HG03045 (cell line): Measurements from ENCODE around the gene CTRB2.
"Not testable (repeated sequence)": the region's sequence is repeated elsewhere in the genome, so short reads cannot be mapped to it uniquely, and the experiment has no call there.

ENCODE experiments used
- ATAC-seq: cut with Tn5 transposase; IDR thresholded peaks from one replicate; pipeline ENCODE4 v1.9.1; 2021; ENCODE audit warnings: mild to moderate bottlenecking, moderate library complexity; ENCODE audit not compliant: unreplicated experiment

CTRB2 gene

DNA sequence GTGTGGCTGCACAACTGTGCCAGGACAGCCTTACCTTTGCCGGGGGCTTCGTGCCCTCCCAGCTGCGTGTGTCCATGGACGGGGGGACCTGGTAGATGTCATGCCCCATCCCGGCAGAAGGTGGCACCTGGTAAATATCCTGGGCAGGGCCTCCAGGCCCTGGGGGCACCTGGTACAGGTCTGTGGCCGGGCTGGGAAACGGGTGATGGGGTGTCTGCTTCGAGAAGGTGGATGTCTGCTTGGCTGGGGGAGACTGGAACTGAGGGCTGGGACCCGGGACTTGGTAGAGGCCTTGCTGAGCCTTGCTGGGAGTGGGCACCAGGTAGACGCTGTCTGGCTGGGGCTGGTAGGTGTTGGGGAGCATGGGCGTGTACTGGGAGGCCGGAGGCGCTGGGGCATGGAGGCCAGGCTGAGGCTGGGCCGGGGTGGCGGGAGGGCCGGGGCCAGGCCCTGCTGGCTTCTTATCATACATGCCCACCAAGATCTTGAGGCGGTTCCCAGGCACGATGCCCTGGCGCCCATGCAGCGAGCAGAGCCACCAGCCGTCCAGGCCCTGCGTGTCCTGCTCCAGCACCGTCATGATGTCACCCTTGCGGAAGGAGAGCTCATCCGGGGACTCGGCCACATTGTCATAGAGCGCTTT lies 35.6 kb upstream of the CTRB2 start:
- ATAC-seq = not testable (repeated sequence)

DNA sequence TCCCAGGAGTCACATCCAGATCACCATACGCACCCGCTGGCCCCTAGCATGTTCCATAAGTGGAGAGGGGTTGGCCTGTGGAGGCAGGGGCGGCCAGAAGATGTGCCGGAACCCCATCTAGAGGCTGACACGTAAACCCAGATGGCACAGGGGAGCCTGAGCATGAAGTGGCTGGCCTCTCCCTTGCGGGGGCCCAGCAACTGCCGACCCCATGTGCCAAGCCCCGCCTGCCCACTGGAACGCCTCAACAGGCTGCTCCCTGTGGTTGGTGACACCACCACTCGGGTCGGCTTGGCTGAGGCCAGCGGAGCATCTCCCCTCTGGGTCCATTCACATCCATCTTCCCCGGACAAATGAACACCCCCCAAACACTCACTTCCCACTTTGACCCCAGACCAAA lies 35.0 kb upstream of the CTRB2 start:
- no peak for ATAC-seq

DNA sequence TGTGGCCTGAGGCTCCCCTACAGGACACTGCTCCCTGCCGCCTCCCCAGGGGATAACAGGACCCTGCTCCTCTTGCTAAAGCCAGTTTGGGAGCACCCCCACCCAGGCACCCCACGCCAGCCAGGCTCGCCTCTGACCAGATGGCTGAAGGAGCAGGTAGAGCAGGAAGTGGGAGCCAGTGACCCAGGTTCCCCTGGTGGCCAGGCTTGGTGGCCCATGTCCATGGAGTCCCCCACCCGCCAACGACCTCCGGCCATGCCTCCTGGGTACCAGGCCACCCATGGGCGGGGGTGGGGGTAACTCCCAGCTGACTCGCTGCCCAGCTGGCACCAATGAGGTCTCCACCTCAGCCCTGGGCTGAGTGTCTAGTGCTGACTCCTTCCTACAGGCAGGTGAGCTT lies 34.5 kb upstream of the CTRB2 start:
- ATAC-seq = no peak

DNA sequence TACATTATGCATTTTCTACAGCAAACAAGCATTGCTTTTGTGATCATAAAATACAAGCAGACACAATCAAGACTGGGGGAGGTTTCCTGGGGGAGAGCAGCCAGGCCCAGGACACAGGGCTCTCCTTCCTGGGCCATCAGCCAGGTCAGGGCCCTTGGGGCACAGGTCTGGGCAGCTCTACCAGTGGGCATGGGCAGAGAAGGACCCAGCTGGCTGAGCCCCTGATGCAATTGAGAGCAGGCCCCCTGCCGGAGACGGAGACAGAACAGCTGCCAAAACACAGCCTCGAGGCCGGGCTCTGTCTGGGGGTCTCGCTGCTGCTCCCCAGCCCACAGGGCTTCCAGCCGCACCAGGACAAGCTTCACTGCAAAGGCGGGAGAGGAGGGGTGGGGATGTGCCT lies 33.7 kb upstream of the CTRB2 start:
- ATAC-seq = not testable (repeated sequence)

DNA sequence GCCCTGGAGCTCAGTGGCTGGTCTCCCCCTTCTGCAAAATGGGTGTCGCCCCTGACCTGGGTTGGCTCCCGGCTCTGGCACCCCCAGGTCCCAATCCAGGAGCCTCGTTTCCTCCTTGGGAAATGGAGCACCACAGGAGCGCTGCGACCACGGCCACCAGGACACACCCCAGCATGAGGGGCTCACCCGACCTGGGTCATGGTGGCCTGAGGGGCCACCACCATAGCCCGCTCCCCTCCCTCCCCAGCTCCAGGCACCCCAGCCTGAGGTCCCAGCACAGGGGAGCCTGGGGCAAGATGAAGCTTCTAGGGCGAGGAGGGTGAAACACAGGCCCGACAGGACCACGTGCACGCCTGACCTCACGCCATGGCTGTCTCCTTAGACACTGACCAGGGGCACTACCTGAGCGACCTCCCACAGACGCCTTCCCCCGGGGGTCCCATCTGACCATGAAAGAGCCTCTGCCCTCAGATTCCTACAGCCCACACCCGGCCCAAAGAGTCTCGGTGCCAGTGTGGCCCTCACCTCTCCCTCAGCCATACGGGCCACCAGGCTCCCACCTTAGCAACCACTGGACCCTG lies 32.7 kb upstream of the CTRB2 start:
- no peak for ATAC-seq

DNA sequence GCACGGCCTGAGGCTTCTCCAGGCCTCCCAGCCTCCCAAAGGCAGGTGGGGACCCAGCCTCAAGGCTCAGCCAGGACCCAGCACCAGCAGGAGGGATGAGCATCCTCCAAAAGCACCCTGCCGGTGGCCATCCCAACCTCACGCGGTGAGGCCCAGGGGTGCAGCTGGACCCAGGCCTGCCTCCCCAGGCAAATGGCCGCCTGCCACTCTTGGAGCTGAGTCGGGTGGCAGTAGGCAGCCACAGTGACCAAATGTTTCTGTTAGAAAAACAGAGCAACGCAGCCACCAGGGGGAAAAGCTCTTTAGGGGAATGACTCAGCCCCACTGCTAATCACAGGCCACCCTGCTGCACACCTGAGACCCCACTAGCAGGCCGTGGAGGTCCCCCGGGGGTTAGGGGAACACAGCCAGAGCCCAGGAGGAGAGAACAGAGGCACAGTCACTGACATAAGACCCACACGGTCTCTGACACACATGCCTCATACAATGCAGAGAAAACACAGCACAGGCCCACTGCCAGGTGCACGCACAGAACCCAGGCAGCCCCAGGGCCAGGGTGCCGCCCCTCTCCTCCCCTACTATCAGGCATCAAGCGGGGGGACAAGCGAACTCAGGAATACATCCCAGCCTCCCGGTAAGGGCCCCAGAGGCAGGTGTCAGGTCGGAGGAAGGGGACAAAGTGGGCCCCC lies 32.0 kb upstream of the CTRB2 start:
- no peak for ATAC-seq

DNA sequence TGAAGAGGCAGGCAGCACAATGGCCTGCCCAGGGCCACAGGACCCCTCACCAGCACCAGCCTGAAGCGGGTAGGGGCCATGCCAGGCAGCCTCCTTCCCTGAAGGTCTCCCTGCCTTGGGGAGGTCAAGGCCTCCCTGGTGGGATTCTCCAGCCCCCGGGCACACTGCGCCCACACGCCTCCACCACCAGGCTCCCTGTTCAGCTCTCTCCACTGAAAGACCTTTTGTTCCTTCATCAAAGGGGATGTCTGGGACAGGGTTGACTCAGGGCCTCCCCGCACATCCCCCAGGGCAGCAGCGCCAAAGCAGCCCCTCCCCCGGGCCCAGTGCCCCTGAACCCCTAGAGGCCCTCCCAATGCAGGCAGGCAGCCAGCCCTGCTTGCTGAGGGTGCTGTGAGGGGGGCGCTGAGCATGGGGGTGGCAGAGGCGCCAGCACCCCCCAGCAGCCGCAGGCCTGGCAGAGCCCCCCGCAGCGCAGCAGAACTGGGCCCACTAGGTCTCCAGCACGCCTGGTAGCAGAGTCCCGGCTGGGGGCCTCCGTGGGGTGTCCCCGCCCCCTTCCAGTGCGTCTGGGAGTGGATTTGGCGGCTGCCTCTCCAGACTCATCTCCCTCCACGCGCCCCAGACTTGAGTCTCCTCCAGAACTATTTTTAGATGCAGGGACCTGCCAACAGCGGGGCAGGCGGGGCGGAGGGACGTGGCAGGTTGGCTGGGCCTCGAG lies 31.3 kb upstream of the CTRB2 start:
- no peak for ATAC-seq

DNA sequence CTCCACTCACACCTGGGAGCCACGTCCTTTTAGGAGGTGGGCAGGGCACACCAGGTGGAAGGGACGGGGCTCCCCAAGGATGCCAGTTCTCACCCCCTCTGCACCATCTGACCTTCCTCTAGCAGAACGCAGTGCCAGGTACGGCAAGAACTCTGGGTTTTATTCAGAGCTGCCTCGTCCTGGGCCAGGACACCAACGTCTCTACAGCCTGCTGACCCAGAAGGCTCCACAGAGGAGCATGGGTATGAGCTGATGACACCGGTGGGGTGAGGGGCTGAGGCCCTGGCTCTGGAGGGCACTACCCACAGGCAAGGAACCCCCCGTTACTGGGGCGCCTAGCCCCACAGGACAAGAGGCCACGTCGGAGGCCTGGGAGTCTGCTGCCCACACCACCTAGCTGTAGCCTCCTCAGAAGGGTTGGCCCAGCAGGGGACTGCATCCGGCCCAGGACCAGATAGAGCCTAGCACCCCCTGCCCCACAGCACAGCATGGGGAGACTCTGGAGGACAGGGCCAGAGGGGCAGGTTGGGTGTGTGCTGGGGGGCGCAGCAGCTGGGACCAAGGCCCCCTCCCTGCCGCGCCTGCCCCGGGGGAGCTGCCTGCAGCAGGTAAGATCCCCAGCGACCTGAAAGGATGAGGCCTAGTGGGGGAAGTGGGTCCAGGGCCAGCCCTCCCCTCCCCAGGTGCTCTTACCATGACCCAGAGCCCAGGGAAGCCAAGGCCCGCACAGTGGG lies 30.6 kb upstream of the CTRB2 start:
- no peak for ATAC-seq

DNA sequence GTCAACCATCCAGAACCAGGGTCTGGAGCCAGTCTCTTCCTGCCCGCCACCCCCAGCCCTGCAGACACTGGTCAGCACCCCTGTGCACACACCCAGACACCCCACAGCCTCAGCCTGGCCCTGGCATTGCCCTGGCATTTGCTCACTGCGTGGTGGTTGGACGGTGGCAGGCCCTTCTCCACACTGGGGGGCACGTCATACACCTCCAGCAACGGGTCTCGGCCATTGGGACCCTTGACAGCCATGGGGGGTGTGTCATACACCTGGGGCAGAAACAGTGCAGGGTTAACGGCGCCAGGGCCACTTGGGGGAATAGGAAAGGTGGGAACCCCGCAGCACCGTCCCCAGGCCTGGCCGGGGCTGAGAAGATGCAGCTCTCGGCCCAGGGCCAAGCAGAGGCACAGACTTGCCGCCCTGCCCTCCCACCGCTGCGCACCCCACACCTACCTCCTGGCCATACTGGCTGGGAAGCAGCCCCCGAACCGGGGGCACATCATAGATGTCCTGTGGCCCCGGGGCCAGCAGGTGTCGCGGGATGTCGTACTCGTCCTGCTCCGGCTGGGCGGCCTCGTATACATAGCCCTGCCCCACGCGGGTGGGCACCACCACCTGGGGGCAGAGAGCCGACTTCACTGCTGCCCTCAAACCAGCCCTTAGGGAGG lies 29.9 kb upstream of the CTRB2 start:
- ATAC-seq = no peak

DNA sequence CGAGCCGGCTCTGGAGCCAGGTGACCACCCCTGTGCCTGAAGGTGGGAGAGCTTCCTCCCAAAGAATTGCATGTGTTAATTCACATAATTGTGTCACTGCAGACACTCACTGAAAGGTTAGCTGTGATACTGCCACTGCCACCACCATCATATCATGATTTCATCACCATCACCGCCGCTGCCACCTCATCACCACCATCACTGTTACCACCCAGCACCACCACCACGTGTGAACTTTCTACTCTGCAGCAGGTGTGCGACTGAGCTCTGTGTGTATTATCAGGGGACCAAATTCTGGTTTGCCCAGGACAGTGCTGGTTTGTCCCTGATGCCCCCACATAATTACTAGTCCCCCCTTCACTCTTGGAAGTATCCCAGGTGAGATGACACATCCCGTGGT lies 29.3 kb upstream of the CTRB2 start:
- ATAC-seq = no peak

DNA sequence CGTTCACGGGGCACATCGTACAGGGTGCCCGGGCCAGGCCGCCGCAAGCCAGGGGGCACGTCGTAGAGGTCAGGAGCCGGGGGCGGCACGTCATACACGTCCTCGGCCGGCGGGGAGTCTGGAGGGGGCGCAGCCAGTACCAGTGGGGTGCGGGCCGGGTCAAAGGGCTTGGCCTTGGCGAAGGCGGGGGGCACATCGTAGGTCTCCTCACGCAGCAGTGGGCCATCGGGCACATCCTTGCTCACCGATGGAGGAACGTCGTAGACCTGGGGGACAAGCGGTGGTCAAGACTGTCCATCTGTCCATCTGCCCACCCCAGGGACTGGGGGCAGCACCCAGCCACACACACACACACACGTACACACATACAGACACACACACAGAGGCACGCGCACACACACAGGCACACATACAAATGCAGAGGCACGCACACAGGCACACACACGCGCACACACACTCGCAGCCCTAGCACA lies 28.8 kb upstream of the CTRB2 start:
- no peak for ATAC-seq

DNA sequence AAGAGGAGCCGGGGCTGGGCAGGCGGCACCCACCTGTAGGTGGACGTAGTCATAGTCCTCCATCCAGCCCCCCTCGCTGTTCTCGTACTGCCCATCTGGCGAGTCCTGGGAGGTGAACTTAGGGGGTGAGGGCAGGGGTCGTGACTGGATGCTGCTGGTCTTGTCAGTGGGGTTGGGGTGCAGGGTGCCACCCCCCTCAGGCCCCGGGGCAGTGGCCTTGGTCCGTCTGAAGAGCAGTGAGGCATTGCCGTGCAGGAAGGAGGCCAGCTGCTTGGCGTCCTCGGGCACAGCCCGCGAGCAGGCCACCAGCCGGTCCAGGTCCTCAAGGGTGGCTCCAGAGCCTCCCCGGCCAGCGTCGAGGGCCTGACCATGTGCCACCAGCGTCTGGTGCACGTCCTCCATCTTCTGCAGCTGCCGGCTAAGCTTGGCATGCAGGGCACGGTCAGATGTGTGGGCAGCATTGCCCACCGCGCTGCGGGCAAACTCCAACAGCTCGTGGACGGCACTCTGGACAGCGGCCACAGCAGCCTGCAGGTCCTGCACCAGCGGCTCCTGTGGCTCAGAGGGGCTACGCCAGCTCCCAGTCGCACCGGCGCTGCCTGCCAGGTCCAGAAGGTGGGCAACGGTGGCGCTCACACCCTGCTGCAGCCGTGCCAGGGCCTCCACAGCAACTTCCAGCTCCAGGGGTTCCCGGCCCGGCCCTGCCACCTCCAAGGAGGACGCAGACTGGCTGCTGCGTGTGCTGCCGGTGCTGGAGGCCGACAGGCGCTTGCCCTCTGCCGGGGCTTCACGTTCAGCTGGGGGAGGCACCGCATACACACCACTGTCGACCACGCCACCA lies 28.1 kb upstream of the CTRB2 start:
- ATAC-seq = no peak

DNA sequence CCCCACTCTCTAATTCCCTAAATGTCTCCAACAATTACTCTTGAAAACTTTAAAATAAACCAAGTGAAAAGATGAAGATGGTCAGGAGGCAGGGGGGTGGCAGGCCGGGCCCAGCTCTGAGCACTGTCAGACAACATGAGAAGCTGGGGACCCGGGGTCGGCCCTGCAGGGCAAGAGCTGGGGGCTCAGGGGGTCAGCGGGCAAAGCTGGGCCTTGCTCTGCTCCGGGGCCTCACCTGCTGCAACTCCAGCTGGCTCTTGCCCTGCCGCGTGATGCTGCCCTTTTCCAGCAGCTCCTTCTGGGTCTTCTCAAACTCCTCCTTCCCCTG lies 26.6 kb upstream of the CTRB2 start:
- ATAC-seq = no peak

DNA sequence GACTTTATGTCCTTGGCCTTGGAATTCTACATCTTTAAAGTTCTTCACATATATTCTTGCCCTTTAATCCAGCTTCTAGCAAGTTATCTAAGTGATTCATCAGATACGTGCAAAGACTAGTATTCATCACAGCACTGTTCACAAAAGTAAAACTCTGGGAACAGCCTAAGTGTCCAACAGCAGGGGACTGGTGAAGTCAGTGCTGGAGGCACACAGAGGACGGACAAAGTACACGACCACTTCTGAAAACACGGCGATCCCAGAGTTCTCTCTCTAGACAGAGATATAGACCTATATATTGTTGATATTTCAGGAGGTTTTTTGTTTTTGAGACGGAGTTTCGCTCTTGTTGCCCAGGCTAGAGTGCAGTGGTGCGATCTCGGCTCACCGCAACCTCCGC lies 24.6 kb upstream of the CTRB2 start:
- no peak for ATAC-seq

DNA sequence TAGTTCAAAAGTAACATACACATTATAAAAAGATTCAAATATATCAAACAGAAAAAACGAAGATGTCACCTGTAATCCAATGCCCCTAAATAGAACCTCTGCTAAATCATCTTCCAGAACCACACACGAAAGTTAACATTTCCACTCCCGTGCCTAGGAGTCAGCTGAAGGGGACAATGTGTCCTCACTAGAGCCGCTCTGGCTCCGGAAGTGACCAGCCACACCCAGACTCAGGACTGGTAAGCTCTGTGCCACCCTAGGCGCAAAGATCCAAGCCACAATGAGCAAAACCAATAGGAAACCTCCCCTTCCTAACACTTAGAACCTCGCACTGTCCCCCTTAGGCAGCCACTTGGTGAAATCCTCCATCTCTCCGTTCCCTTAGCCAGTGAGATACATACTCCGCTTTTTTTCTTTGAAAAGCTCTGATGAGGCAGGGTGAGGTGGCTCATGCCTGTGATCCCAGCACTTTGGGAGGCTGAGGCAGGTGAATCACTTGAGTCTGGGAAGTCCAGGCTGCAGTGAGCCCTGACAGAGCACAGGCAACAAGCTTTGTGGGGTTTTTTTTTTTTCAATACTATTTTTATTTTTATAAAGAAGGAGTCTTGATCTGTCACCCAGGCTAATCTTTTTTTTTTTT lies 23.6 kb upstream of the CTRB2 start:
- ATAC-seq = no peak

DNA sequence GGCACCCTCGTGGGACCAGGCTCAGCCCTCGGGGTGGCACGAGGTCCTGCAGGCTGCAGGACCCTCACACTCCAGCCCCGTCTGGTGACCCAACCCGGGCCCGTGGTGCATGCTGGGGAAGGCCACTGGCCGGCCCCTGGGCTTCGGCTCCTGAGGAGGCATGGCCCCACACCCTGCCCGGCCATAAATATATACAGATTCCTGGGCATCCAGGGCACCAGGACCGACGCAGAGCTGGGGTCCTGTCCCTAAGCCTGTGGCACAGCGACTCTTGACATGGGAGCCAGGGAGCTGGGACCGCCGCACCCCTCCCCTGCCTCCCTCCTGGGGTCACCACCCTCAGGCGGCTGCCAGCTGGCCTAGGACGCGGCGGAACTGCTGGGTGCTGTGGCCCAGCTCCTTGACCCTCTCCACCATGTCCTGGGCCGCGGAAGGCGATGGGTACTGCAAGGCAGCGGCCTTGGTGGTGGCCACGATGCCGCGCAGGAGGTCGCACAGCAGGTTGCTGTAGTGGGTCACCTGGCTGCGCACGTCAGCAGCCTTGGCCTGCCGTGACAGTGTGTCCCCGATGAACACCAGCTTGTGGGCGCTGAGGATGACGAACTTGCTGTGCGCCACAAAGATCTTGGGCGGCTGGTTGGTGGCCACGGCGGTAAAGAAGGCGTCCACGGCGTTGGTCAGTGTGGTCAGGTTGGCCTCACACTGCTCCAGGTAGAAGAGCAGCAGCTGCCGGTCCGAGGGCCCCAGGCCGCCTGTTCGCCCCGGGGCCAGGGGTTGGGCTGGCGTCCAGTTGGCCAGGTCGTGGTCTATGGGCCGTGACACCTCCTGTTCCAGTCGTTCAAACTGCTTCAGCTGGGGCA lies 22.4 kb upstream of the CTRB2 start:
- ATAC-seq = no peak

DNA sequence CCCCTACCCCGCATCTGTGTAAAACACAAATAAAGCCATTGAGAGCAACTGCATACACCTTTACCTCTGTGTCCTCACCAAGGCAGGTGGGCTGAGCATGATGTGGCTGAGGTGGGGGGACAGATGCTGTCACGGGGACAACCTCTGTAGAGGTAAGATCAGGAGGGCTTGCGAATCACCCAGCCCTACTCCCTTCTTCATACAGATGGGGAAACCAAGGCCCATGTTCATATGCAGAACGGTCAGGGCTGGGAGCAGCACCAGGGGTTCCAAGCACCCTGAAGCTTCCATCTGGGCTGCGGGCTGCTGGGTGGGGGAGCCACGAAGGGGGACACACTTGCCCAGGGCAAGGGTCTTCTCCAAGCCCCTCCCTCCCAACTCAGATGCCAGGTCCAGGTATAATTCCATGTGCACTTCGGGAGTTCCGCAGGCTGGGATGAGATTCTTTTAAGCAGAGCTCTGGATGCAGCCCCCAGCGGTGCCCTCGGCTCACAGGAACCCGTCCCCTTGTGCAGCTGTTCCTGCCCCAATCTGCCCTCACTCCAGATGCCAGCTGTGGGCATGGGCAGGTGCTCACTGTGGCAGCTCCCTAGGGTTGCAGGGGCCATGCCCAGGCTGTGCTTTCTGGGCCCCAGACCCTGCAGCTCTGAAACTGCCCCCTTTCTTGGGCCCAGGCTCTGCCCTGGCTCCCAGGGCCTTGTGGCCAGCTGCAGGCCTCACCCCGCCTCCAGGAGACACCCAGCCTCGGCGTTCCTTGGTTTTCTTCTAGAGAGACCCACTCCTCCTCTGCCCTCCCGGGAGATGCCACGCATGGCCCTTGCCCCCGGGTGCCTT lies 21.4 kb upstream of the CTRB2 start:
- ATAC-seq = no peak
